ENCODE measurements around the gene DOK6. TPM values are rescaled to one million over a fixed set of nuclear protein-coding genes. Genes with fewer than 3 reads are reported as not detected.

Gene DOK6
- total RNA-seq, 2 experiments from 2014 or later, result not detected

GRCh38 chr18:69664399-69664798 is 263.7 kb downstream of the DOK6 start:
- TF ChIP-seq CTCF (conservative IDR thresholded peaks at IDR 0.05; ENCODE audit: low read length) (no peak), EZH2phosphoT487 (IDR thresholded peaks at IDR 0.05; ENCODE audit: borderline replicate concordance, low read depth, low read length) (no peak)
- no TSS peak for BruUV-seq (replicated peaks)
- CTCF ChIA-PET (ENCODE audit: unreplicated experiment), result no interaction called here

GRCh38 chr18:69674292-69674877 is 273.7 kb downstream of the DOK6 start:
- intact Hi-C loops (cut with micrococcal nuclease; ENCODE audit: unreplicated experiment), result no loop called here
- Histone ChIP-seq H3K9me2 (ENCODE audit: insufficient read depth, low read length) (no peaks in the 10 kb centered on the region), H3K4me3 (ENCODE audit: low read depth, low read length, poor library complexity, severe bottlenecking) (no peak overlapping the region), H3K4me1 (ENCODE audit: insufficient read depth, low read length, poor library complexity, severe bottlenecking) (no peaks in the 10 kb centered on the region), H3K4me2 (ENCODE audit: low read length) (no peak overlapping the region), H4K20me1 (ENCODE audit: insufficient read depth, low read length) (no peaks in the 10 kb centered on the region), H3K9me3 (ENCODE audit: low read length) (no peaks in the 10 kb centered on the region), H3K27ac (ENCODE audit: low read depth, low read length, poor library complexity, severe bottlenecking) (no peak overlapping the region), H3K36me3 (ENCODE audit: insufficient read depth, low read length) (no peaks in the 10 kb centered on the region), H3K79me2 (ENCODE audit: insufficient read depth, low read depth, low read length) (no peaks in the 10 kb centered on the region), H2AFZ (ENCODE audit: low read length) (no peak overlapping the region)
- no peak for DNase-seq (ENCODE audit: low spot score)
- no peak for TF ChIP-seq EZH2phosphoT487 (IDR thresholded peaks at IDR 0.05; ENCODE audit: borderline replicate concordance, low read depth, low read length)
- TF ChIP-seq CTCF (conservative IDR thresholded peaks at IDR 0.05; ENCODE audit: low read length), result no peak
- no TSS peak for BruUV-seq (replicated peaks)
- POLR2A ChIA-PET, result no interaction called here
- CTCF ChIA-PET (ENCODE audit: unreplicated experiment), result no interaction called here

More at GRCh38 chr18:69664399-69664798, 263.7 kb downstream of the DOK6 start:
- Histone ChIP-seq H3K4me3 (ENCODE audit: low read depth, low read length, poor library complexity, severe bottlenecking) (no peak overlapping the region), H2AFZ (ENCODE audit: low read length) (no peak overlapping the region), H3K36me3 (ENCODE audit: insufficient read depth, low read length) (no peaks in the 10 kb centered on the region), H3K9me2 (ENCODE audit: insufficient read depth, low read length) (no peaks in the 10 kb centered on the region), H3K4me2 (ENCODE audit: low read length) (no peak overlapping the region), H3K79me2 (ENCODE audit: insufficient read depth, low read depth, low read length) (no peaks in the 10 kb centered on the region), H4K20me1 (ENCODE audit: insufficient read depth, low read length) (no peaks in the 10 kb centered on the region), H3K9me3 (ENCODE audit: low read length) (no peaks in the 10 kb centered on the region), H3K27ac (ENCODE audit: low read depth, low read length, poor library complexity, severe bottlenecking) (no peak overlapping the region), H3K4me1 (ENCODE audit: insufficient read depth, low read length, poor library complexity, severe bottlenecking) (no peaks in the 10 kb centered on the region)
- POLR2A ChIA-PET, result no interaction called here
- intact Hi-C loops (cut with micrococcal nuclease; ENCODE audit: unreplicated experiment), result no loop called here
- no peak for DNase-seq (ENCODE audit: low spot score)

- CTCF ChIA-PET (ENCODE audit: unreplicated experiment), result no interaction called here
Measured at GRCh38 chr18:69674966-69675365, 274.3 kb downstream of the DOK6 start.

More at GRCh38 chr18:69674966-69675365, 274.3 kb downstream of the DOK6 start:
- Histone ChIP-seq H3K4me1 (ENCODE audit: insufficient read depth, low read length, poor library complexity, severe bottlenecking) (no peaks in the 10 kb centered on the region), H4K20me1 (ENCODE audit: insufficient read depth, low read length) (no peaks in the 10 kb centered on the region), H3K9me2 (ENCODE audit: insufficient read depth, low read length) (no peaks in the 10 kb centered on the region), H3K79me2 (ENCODE audit: insufficient read depth, low read depth, low read length) (no peaks in the 10 kb centered on the region), H3K4me3 (ENCODE audit: low read depth, low read length, poor library complexity, severe bottlenecking) (no peak overlapping the region), H3K36me3 (ENCODE audit: insufficient read depth, low read length) (no peaks in the 10 kb centered on the region), H3K27ac (ENCODE audit: low read depth, low read length, poor library complexity, severe bottlenecking) (no peak overlapping the region), H3K4me2 (ENCODE audit: low read length) (no peak overlapping the region), H3K9me3 (ENCODE audit: low read length) (no peaks in the 10 kb centered on the region), H2AFZ (ENCODE audit: low read length) (no peak overlapping the region)
- BruUV-seq (replicated peaks), result no TSS peak
- TF ChIP-seq CTCF (conservative IDR thresholded peaks at IDR 0.05; ENCODE audit: low read length) (no peak), EZH2phosphoT487 (IDR thresholded peaks at IDR 0.05; ENCODE audit: borderline replicate concordance, low read depth, low read length) (no peak)
- POLR2A ChIA-PET, result no interaction called here
- intact Hi-C loops (cut with micrococcal nuclease; ENCODE audit: unreplicated experiment), result no loop called here
- no peak for DNase-seq (ENCODE audit: low spot score)
